ENCODE results near the gene SGK2.
"Not testable (repeated sequence)": the region's sequence is repeated elsewhere in the genome, so short reads cannot be mapped to it uniquely, and the experiment has no call there.

SGK2 gene

DNA sequence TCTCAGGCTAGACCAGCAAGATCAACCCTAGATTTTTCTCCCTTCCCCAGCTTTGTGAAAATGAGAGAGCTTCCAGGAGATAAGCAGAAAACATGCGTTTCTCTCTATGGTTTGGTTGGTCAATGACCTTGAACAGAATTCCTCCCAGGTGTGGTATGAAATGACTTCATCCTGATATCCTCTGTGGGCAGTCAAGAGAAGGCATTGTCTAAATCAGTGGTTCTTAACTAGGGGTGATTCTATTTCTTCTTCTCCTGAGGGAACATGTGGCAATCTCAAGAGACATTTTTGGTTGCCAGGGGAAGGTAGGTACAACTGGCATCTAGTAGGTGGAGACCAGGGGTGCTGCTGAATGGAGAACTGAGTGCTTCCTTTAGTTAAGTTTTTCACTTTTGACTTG, 44.3 kb downstream of the SGK2 start:
- no peak for DNase-seq (ENCODE audit: low spot score)

- DNase-seq (ENCODE audit: low spot score) = no peak
These were observed 46.9 kb downstream of the SGK2 start for GRCh38 chr20:43605715-43606114.

DNA sequence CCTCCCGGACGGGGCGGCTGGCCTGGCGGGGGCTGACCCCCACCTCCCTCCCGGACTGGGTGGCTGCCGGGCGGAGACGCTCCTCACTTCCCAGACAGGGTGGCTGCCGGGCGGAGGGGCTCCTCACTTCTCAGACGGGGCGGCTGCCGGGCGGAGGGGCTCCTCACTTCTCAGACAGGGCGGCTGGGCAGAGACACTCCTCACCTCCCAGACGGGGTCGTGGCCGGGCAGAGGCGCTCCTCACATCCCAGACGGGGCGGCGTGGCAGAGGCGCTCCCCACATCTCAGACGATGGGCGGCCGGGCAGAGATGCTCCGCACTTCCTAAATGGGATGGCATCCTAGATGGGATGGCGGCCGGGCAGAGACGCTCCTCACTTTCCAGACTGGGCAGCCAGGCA, 48.5 kb downstream of the SGK2 start:
- not testable (repeated sequence) for DNase-seq (ENCODE audit: low spot score)

DNA sequence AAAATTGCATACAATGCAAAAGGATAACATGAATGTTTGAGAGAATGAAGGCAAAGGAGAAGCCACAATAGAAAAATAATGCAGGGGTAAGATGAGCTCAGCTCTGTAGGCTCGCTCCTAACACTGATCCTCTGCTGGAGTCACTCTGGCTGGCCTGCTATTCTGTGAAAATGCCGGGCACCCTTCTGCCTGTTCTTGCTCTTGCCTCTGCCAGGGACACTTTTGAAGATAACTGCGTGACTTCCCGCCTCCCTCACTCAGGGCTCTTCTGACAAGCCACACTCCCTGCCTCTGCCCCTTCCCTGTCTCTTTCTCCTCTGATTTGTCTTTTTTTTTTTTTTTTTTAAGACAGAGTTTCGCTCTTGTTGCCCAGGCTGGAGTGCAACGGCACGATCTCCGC, 72.8 kb downstream of the SGK2 start:
- DNase-seq (ENCODE audit: low spot score) = no peak
